ENCODE results near the gene AUTS2.

Gene AUTS2

GRCh38 chr7:69599955-69600709 lies 1.9 kb downstream of the AUTS2 start:
- DNase-seq (ENCODE audit: low read depth in 1 of 2, low spot score in 1 of 2): no peak

- no peak for DNase-seq (ENCODE audit: low read depth in 1 of 2, low spot score in 1 of 2)
Measured at GRCh38 chr7:69600710-69601519, 2.6 kb downstream of the AUTS2 start.

GRCh38 chr7:69602522-69602921 lies 4.2 kb downstream of the AUTS2 start:
- DNase-seq (ENCODE audit: low read depth in 1 of 2, low spot score in 1 of 2): no peak

- no peak for DNase-seq (ENCODE audit: low read depth in 1 of 2, low spot score in 1 of 2)
Measured at GRCh38 chr7:69603351-69603750, 5.1 kb downstream of the AUTS2 start.

GRCh38 chr7:69603937-69604494 lies 5.7 kb downstream of the AUTS2 start:
- DNase-seq (ENCODE audit: low read depth in 1 of 2, low spot score in 1 of 2): no peak

GRCh38 chr7:69605070-69605469 lies 6.8 kb downstream of the AUTS2 start:
- DNase-seq (ENCODE audit: low read depth in 1 of 2, low spot score in 1 of 2): no peak

- DNase-seq (ENCODE audit: low read depth in 1 of 2, low spot score in 1 of 2): no peak
Measured at GRCh38 chr7:69605546-69605945, 7.3 kb downstream of the AUTS2 start.

GRCh38 chr7:69608049-69608448 lies 9.8 kb downstream of the AUTS2 start:
- DNase-seq (ENCODE audit: low read depth in 1 of 2, low spot score in 1 of 2): no peak

GRCh38 chr7:69608878-69609277 lies 10.6 kb downstream of the AUTS2 start:
- no peak for DNase-seq (ENCODE audit: low read depth in 1 of 2, low spot score in 1 of 2)

GRCh38 chr7:69609541-69610373 lies 11.5 kb downstream of the AUTS2 start:
- DNase-seq (ENCODE audit: low read depth in 1 of 2, low spot score in 1 of 2): no peak

GRCh38 chr7:69610374-69611084 lies 12.3 kb downstream of the AUTS2 start:
- DNase-seq (ENCODE audit: low read depth in 1 of 2, low spot score in 1 of 2): no peak

GRCh38 chr7:69612981-69613380 lies 14.7 kb downstream of the AUTS2 start:
- no peak for DNase-seq (ENCODE audit: low read depth in 1 of 2, low spot score in 1 of 2)

GRCh38 chr7:69613846-69614245 lies 15.6 kb downstream of the AUTS2 start:
- DNase-seq (ENCODE audit: low read depth in 1 of 2, low spot score in 1 of 2): no peak

GRCh38 chr7:69615685-69616084 lies 17.4 kb downstream of the AUTS2 start:
- no peak for DNase-seq (ENCODE audit: low read depth in 1 of 2, low spot score in 1 of 2)

GRCh38 chr7:69617364-69617763 lies 19.1 kb downstream of the AUTS2 start:
- no peak for DNase-seq (ENCODE audit: low read depth in 1 of 2, low spot score in 1 of 2)

- no peak for DNase-seq (ENCODE audit: low read depth in 1 of 2, low spot score in 1 of 2)
Measured at GRCh38 chr7:69619054-69619453, 20.8 kb downstream of the AUTS2 start.

- DNase-seq (ENCODE audit: low read depth in 1 of 2, low spot score in 1 of 2): no peak
Measured at GRCh38 chr7:69619635-69620034, 21.4 kb downstream of the AUTS2 start.

- no peak for DNase-seq (ENCODE audit: low read depth in 1 of 2, low spot score in 1 of 2)
Measured at GRCh38 chr7:69620063-69620462, 21.8 kb downstream of the AUTS2 start.

- DNase-seq (ENCODE audit: low read depth in 1 of 2, low spot score in 1 of 2): no peak
Measured at GRCh38 chr7:69620650-69621049, 22.4 kb downstream of the AUTS2 start.

GRCh38 chr7:69622014-69622835 lies 23.9 kb downstream of the AUTS2 start:
- no peak for DNase-seq (ENCODE audit: low read depth in 1 of 2, low spot score in 1 of 2)
